GM19035 (cell line): ENCODE measurements around the gene FAIM.
"Not testable (repeated sequence)": the region's sequence is repeated elsewhere in the genome, so short reads cannot be mapped to it uniquely, and the experiment has no call there.

Experiments
- ATAC-seq: cut with Tn5 transposase; IDR thresholded peaks from one replicate; pipeline ENCODE4 v1.9.1; 2021; ENCODE audit not compliant: unreplicated experiment

FAIM gene

DNA sequence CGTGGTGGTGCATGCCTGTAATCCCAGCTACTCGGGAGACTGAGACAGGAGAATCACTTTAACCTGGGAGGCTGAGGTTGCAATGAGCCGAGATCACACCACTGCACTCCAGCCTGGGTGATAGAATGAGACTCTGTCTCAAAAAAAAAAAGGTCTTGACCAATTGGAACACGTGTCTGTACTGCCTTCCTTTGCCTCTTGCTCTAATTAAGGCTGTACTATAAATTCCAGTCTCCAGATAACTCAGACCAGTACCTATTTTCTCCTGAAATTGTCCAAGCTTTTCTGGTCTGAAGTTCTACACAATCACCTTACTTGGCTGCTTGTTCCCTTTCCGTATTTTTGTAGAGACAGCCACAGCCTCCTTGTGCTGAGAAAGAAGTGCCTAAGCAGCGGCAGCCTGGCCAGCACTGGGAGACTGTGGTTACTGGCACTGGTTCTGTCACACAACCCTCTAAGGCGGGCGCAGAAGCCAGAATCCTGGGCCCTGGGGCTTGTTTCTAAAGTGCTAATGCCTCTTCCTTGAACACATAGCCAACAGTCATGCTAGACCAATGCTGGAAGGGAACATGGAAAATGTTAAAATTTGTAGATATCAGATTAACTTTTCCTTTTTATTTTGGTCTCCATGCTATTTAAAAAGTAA lies 8.3 kb upstream of the FAIM start:
- no peak for ATAC-seq

DNA sequence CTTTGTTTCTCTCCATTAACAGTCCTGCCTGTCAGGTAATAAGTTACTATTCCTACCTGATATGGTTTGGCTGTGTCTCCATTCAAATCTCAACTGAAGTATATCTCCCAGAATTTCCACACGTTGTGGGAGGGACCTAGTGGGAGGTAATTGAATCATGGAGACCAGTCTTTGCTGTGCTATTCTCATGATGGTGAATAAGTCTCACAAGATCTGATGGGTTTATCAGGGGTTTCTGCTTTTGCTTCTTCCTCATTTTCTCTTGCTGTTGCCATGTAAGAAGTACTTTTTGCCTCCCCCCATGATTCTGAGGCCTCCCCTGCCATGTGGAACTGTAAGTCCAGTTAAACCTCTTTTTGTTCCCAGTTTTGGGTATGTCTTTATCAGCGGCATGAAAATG lies 6.9 kb upstream of the FAIM start:
- ATAC-seq = not testable (repeated sequence)

DNA sequence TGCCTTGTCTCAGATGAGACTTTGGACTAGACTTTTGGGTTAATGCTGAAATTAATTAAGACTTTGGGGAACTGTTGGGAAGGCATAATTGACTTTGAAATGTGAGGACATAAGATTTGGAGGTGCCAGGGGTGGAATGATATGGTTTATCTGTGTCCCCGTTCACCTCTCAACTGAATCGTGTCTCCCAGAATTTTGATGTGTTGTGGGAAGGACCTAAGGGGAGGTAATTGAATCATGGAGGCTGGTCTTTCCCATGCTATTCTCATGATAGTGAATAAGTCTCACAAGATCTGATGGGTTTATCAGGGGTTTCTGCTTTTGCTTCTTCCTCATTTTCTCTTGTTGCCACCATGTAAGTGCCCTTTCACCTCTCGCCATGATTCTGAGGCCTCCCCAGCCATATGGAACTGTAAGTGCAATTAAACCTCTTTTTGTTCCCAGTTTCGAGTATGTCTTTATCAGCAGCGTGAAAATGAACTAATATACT lies 4.4 kb upstream of the FAIM start:
- not testable (repeated sequence) for ATAC-seq

DNA sequence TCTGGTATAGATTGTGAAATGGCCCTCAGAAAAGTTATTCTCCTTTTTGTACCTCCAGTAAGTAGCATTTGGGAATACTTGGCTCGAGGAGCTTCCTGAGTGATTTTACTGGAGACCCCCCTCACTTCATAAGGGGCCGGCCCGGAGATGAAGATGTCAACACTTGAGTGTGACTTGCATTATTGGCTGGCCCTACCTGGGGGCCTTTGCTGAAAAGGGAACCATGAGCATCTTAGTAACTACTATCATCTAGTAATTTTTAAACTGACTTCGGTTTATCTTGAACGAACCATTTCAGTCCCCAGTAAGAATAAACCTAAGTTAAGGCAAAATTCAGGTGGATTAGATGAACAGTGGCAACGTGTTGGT lies 1.3 kb downstream of the FAIM start:
- no peak for ATAC-seq

DNA sequence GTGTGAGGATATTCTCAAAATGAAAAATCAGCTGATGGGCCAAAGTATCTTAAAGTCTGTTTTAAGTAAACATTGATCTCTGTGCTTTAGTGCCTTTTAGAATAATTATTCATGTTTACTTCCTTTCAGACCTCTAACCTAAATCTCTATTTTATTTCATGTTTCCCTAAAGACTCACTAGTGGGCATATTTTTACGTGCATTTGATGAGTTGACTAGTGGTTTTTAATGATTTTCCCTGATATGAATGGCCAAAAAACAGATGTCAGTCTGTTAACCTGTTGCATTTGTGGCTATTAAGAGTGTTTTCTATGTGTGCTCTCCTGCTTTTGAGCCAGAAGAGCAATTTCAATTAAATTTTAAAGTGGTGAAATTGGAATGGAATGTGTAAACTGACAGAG lies 6.9 kb downstream of the FAIM start:
- ATAC-seq = no peak

DNA sequence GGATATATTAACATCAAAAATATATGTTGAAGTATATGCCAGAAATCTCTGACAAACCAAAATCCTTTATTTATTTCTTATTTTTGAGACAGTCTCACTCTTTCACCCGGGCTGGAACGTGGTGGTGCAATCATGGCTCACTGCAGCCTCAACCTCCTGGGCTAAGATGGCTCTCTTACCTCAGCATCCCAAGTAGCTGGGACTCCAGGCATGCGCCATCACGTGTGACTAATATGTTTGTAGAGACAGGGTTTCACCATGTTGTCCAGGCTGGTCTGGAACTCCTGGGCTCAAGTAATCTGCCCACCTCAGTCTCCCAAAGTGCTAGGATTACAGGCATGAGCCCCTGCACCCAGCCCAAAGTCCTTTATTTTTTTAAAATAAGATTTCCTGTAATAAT lies 11.9 kb downstream of the FAIM start:
- no peak for ATAC-seq

DNA sequence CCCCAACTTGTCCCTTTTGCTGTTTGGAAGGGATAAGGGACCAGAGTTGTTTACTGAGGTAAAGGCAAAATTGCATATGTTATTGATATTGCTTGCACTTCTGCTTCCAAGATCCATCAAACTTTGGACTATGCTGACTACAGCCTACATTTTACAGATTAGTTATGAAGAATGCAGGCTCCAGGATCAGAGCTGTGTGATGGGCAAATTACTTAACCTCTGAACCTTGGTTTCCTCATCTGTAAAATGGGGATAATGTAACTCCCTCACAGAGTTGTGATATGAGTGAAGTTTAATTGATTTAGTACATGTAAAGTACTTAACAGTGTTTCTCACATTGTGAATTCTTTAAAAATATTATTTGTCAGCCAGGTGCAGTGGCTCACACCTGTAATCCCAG lies 15.9 kb downstream of the FAIM start:
- ATAC-seq = no peak

DNA sequence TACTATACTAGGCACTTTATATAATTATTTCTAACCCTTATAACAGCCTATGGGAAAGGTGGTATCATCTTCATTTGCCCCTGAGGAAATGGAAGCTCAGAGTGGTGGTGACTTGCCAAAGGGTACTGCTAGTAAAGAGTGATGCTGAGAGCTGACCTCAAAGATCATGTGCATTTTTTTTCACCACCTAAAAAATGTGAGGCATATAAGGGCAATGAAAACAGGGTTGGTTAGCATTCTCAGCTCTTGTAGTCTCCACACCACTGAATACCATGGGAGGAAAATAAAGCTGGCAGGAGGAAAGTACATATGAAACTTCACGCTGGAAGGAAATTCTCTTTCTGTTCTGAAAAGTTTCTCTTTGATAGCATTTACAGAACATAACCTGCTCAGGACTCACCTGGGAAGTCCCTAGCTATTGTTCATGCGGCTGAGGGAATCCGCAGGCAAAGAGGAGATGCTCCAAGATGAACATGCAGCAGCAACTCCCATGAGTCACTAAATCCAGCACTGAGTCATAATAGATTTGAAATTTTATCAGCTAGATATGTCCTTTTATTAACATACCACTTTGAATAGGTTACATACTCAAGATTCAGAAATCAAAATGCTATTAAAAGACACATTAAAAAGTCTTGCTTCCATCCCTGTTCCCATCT lies 17.3 kb downstream of the FAIM start:
- ATAC-seq = no peak

DNA sequence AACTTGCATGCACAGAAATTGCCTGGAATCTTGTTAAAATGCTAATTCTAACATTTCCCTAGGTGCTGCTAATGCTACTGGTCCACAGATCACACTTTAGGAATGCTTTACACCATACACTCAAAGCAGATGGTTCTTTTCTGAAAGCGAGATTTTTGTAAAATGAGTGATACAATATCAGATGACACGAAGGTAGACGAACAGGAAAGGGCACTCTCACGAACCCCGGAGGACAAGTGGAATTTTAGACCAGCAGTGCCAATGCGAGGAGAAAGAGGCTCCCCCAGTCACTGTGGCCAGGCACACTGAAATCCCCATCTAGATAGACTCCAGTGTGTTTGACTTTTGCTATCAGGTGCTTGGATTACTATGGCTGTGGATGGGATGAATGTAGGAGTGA lies 21.0 kb downstream of the FAIM start:
- no peak for ATAC-seq

DNA sequence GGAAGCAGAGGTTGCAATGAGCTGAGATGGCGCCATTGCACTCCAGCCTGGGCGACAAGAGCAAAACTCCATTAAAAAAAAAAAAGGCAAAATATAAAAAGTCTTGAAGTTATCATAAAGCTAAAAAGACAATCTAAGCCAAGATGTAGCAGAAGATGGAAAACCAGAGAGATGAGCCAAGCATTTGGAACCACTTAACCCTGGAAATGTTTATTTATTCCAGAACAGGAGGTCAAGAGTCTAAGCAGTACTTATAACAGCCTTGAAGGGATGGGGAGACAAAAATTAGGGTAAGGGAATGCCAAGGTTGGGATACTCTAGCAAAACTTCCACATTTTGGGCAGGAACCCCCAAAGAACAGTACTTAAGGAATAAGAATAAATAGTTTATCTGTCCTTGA lies 30.1 kb downstream of the FAIM start:
- ATAC-seq = no peak

DNA sequence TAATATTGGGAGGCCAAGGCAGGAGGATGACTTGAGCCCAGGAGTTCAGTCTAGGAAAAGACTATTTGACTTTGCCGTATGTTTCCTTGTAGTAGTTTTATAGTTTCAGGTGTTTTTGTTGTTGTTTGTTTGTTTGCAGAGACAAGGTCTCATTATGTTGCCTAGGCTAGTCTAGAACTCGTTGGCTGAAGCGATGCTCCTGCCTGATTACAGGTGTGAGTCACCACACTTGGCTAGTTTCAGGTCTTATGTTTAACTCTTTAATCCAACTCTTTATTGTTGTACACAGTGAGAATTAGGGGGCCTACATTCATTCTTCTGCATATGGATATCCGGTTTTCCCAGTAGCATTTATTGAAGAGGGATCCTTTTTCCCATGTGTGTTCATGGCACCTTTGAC lies 32.0 kb downstream of the FAIM start:
- ATAC-seq = no peak

DNA sequence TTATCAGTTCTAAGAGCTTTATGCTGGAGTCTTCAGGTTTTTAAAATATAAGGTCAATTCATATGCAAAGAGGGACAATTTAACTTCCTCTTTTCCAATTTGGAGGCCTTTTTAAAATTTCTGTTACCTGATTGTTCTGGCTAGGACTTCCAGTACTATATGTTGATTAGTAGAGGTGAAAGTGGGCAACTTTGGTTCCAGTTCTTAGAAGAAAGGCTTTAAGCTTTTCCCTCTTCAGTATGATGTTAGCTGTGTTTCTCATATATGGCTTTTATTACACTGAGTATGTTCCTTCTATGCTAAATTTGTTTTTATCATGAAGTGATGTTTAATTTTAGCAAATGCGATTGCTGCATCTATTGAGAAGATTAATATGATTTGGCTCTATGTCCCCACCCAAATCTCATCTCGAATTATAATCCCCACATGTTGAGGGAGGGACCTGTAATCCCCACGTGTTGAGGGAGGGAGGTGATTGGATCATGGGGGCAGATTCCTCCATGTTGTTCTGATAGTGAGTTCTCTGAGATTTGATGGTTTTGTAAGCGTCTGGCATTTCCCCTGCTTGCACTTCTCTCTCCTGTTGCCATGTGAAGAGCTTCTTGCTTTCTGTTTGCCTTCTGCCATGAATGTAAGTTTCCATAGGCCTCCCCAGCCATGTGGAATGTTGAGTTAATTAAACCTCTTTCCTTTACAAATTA lies 33.8 kb downstream of the FAIM start:
- ATAC-seq = no peak

DNA sequence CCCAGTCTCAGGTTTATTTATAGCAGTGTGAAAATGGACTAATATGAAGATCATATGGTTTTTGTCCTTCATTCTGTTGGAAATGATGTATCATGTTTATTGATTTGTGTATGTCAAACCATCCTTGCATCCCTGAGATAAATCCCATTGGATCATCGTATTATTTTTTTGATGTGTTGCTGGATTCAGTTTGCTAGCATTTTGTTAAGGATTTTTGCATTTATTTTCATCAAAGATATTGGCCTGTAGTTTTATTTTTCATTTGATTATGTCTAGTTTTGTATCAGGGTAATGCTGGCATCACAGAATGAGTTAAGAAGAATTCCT lies 34.3 kb downstream of the FAIM start:
- no peak for ATAC-seq

DNA sequence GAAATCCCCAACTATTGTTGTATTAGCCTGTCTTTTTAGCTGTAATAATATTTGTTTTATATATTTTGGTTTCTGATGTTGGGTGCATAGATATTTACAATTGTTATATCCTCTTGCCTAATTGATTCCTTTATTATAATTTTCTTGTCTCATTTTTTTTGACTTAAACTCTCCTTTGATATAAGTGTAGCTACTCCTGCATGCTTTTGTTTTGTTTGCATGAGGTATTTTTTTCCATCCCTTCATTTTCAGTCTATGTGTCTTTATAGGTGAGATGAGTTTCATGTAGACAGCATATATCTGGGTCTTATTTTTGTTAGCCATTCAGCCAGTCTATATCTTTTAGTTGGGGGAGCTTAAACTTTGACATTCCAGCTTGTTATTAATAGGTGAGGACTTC lies 37.4 kb downstream of the FAIM start:
- no peak for ATAC-seq

DNA sequence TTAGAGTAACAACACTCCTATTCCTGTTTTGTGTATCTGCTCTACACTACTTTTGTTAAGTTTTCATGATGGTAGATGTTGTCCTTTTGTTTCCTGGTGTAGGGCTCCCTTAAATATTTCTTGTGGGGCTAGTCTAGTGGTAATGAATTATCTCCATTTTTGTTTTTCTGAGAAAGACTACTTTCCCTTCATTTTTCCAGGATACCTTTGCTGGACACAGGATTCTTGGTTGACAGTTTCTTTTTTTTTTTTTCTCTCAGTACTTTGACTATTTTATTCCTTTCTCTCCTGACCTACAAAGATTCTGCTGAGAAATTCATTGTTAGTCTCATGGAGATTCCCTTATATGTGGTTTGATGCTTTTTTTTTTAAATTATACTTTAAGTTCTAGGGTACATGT lies 37.9 kb downstream of the FAIM start:
- no peak for ATAC-seq

DNA sequence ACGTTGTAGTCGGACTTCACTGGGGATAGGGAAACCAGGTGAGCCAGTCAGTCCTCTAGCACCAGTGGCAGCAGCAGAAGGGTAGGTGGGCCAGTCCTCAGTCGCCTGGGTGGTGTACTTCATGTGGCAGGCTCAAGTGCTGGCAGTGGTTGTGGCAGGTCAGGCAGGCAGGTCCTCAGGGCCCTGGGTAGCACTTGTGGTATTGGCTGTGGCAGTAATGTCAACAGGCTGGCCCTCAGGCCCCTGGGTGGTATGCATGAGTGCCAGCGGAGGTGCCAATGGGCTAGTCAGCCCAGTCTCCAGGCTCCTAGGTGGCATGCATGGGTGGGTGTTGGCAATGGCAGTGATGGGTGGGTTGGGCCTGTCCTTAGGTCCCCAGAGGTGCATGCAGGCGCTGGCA lies 40.6 kb downstream of the FAIM start:
- ATAC-seq = no peak

DNA sequence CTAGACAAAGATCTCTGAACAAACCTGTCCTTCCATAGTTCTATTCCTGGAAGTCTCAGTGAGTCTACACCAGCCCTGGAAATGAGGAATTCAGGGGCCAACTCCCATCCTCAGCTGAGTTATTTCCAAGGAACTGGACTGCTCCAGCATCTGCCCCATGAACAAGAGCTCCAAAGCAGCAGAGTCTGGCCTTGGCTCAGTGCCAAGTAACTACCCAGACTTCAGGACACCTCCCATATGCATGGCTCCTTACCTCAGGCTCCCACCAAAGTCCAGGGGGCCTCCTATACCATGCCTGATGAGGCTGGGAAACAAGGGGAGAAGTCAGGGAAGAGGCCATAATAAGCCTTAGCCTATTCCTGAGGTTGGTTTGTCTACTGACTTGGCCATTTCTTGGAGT lies 45.0 kb downstream of the FAIM start:
- no peak for ATAC-seq

DNA sequence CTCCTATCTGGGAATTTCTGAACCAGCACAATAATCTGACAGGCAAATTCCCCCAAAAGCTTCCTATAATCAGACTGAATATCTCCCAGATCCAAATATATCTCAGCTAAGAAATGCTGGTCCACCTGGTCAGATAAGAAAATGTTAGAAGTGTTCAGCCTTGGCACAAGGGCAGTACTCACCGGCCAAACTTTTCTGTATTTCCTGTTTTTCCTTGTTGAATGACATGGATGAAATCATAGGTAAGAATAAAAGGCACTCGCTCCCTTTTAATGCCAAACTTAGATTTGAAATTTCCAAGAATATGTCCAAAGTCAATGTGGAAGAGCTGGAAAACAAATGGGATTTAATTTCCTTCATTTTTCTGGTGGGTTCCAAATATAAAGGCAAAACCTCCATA lies 48.9 kb downstream of the FAIM start:
- ATAC-seq = no peak

DNA sequence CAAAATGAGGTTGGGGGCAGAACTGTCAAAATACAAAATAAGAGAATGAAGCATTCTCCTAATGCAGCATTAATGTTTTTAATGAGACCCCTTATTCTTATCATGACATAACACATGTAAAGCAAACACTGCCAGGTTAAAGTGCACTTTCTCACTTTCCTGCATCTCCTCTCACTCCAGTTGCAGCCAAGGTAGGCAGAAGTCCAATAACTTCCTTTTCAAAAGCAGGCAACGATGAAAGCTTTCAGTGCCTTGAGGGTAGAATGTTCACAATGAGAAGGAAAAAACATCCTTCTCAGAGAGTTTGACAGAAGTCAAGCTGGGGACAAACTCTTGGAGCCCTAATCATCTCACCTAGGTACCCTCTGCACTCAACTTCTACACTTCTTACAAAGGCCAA lies 59.5 kb downstream of the FAIM start:
- ATAC-seq = no peak

DNA sequence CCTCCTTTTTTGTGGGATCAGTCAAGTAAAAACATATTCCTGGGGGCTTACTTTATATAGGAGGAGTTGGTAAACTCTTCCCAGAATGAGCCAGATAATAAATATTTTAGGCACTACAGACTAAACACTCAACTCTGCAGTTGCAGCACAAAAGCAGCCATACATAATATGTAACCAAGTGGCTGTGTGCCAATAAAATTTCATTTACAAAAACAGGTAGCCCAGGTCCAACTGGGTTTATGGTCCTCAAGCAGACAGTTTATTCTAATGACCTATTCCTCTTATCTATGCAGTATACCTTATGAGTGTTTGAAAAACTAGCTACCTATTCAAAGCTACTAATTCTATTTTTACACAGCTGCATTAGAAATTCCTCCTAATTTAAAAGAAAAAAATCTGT lies 61.8 kb downstream of the FAIM start:
- ATAC-seq = no peak

DNA sequence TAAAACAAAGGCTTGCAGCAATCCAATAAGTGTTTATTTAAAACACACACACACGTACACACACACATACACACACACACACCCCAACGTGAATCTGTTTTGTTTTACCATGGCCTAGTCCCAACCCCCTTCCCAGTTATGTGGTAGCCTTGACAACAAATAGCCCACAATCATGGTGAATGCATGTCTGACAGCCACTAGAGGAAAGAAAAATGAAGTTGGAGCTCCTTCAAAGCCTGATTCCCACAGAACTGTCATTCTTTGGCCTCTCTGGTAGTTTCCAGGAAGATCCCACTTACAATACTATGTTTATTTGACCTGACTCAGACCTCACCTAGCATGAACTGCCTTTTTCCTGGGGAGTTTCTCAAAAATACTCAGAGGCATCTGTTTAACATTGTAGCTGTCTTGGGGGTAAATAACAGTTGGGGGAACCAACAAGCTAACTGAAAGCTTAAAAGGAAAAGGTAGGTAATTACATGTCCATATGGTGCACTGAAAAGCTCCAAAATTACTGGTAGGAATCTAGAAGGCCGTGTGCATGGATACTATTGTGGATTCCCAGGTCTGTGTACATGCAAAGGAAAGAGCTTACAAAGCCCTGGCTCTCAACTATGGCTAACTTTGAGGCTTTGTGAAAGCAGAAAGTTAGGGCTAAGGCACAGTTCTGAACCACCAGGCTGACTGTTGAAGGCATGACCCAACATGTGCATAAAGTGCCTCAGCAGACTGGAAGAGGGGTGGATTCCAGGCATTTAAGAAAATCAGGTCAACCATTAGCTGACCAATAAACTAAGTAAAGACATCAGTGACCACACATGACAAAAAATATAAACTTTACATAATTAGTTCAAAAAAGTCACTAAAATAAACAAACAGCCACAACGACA lies 65.3 kb downstream of the FAIM start:
- ATAC-seq = no peak

DNA sequence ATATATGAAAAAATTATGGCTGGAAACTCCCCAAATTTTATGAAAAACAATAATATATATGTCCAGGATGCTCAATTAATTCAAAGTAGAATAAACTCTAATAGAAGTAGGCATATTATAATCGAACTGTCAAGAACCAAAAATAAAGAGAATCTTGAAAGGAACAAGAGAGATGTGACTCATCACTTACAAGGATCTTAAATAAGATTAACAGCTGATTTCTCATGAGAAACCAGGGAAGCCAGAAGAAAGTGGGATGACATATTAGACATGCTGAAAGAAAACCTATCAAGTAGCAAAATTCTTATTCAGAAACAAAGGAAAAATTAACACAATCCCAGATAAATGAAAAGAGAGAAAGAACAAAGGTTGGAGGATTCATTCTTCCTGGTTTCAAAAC lies 66.8 kb downstream of the FAIM start:
- ATAC-seq = no peak
